ENCODE results near the gene DDIT4.

DNA sequence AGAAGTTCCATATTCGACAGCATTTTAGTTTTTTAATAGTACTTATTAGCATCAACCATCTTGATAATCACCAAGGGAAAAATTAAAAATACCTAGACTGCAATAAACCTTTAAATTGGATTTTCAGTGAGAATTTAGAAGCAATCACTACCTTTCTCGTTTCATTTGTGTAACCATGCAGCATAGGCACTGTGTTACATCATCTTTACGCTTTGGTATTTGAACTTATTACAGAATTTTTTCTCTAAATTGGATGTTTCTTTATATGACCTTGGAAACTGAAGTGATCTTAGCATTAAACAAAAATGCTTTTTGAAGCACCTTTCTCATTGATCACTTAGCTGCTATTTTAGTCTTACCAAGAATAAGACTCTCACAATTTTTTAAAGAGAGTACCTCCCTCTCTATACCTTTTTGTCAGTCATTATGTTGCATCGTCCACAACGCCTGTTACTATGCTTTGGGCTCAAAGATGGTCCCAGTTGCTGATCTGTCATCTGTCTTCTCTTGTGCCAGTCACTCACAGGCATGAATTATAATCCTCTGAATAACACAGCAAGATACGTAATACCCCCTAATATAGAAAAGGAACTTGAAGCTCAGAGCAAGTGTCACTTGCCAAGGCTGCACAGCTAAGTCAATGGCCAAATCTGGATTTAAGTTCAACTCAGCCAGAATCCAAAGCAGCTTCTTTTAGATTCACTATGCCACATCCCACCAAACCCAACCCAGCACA is 38.0 kb upstream of the DDIT4 start:
- TF ChIP-seq, protein P1, sequence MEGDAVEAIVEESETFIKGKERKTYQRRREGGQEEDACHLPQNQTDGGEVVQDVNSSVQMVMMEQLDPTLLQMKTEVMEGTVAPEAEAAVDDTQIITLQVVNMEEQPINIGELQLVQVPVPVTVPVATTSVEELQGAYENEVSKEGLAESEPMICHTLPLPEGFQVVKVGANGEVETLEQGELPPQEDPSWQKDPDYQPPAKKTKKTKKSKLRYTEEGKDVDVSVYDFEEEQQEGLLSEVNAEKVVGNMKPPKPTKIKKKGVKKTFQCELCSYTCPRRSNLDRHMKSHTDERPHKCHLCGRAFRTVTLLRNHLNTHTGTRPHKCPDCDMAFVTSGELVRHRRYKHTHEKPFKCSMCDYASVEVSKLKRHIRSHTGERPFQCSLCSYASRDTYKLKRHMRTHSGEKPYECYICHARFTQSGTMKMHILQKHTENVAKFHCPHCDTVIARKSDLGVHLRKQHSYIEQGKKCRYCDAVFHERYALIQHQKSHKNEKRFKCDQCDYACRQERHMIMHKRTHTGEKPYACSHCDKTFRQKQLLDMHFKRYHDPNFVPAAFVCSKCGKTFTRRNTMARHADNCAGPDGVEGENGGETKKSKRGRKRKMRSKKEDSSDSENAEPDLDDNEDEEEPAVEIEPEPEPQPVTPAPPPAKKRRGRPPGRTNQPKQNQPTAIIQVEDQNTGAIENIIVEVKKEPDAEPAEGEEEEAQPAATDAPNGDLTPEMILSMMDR (IDR thresholded peaks at IDR 0.05): no peak
- no peak for TF ChIP-seq POLR2A (IDR thresholded peaks at IDR 0.05)

Measured in lower leg skin (tissue), 3 donors.